ENCODE data around the gene RAB4A.
"Not testable (repeated sequence)": the region's sequence is repeated elsewhere in the genome, so short reads cannot be mapped to it uniquely, and the experiment has no call there.

RAB4A gene

DNA sequence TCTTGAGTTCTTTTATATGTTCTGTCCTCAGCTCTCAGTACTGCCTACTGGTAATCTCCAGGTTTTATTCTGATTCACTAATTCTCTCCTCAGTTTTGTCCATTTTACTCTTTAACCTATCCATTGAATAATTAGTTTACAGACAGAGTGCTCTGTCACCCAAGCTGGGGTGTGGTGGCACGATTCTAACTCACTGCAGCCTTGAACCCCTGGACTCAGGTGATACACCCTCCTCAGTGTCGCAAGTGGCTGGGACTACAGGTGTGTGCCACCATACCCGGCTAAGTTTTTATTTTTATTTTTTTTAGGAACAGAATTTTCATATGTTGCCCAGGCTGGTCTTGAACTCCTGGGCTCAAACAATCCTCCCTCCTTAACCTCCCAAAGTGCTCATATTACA is 14.0 kb downstream of the RAB4A start:
- no peak overlapping the region for H3K4me3 ChIP-seq (ENCODE audit: control insufficient read depth, low read depth, low read length)
- TF ChIP-seq, protein P1, sequence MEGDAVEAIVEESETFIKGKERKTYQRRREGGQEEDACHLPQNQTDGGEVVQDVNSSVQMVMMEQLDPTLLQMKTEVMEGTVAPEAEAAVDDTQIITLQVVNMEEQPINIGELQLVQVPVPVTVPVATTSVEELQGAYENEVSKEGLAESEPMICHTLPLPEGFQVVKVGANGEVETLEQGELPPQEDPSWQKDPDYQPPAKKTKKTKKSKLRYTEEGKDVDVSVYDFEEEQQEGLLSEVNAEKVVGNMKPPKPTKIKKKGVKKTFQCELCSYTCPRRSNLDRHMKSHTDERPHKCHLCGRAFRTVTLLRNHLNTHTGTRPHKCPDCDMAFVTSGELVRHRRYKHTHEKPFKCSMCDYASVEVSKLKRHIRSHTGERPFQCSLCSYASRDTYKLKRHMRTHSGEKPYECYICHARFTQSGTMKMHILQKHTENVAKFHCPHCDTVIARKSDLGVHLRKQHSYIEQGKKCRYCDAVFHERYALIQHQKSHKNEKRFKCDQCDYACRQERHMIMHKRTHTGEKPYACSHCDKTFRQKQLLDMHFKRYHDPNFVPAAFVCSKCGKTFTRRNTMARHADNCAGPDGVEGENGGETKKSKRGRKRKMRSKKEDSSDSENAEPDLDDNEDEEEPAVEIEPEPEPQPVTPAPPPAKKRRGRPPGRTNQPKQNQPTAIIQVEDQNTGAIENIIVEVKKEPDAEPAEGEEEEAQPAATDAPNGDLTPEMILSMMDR (conservative IDR thresholded peaks at IDR 0.05; ENCODE audit: control insufficient read depth, insufficient read depth, low read depth, low read length), result no peak
- no peak for DNase-seq (ENCODE audit: low read depth)

GRCh38 chr1:229285440-229285839 is 14.5 kb downstream of the RAB4A start:
- TF ChIP-seq, protein P1 (conservative IDR thresholded peaks at IDR 0.05; ENCODE audit: control insufficient read depth, insufficient read depth, low read depth, low read length), result no peak
- no peak overlapping the region for H3K4me3 ChIP-seq (ENCODE audit: control insufficient read depth, low read depth, low read length)
- no peak for DNase-seq (ENCODE audit: low read depth)

DNA sequence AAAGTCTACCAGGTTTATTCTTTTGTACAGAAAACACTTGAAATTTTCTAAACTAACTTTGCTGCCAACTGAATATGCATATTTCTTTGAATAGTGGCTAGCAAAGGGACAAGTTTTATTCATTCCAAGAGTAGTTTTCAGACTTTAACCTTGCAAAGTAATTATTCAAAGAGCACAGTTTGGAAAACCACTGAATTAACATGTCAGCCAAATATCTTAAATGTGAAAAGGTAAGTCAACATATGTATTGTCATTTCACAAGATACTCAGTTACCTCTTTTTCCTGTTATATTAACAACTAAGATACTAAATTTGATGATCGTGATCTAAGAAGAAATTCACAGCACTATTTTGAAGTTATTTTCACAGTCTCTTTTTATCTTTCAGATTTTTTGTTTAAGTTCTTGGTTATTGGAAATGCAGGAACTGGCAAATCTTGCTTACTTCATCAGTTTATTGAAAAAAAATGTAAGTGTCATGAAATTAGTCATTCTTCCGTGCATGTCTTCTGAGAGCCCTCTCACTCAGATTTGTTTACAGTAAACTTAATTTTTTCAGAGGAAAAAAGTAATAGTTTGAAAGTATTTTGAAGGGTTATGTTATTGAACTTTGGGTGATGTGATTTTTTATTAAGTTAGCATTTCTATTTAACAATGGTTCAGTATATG is 15.3 kb downstream of the RAB4A start:
- no peak for DNase-seq (ENCODE audit: low read depth)
- H3K4me3 ChIP-seq (ENCODE audit: control insufficient read depth, low read depth, low read length), result no peak overlapping the region
- TF ChIP-seq, protein P1 (conservative IDR thresholded peaks at IDR 0.05; ENCODE audit: control insufficient read depth, insufficient read depth, low read depth, low read length), result no peak

- DNase-seq (ENCODE audit: low read depth), result no peak
- H3K4me3 ChIP-seq (ENCODE audit: control insufficient read depth, low read depth, low read length), result no peak overlapping the region
- TF ChIP-seq, protein P1 (conservative IDR thresholded peaks at IDR 0.05; ENCODE audit: control insufficient read depth, insufficient read depth, low read depth, low read length), result no peak
These were observed 16.4 kb downstream of the RAB4A start for GRCh38 chr1:229287267-229287666.

DNA sequence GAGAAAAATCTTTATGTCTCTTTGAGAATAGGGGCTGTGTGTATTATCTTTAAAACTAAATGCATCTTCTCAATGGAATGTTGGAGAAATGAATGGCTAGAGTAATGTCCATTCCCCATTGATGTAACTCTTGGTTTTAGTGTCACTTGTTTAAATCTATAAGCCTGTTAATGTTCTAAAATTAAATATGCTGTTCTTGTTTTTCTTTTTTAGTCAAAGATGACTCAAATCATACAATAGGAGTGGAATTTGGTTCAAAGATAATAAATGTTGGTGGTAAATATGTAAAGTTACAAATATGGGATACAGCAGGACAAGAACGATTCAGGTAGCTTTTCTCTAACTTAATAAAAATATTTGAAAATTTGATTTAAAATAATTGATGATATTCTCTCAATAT is 17.6 kb downstream of the RAB4A start:
- TF ChIP-seq, protein P1 (conservative IDR thresholded peaks at IDR 0.05; ENCODE audit: control insufficient read depth, insufficient read depth, low read depth, low read length), result no peak
- DNase-seq (ENCODE audit: low read depth), result no peak
- no peak overlapping the region for H3K4me3 ChIP-seq (ENCODE audit: control insufficient read depth, low read depth, low read length)

DNA sequence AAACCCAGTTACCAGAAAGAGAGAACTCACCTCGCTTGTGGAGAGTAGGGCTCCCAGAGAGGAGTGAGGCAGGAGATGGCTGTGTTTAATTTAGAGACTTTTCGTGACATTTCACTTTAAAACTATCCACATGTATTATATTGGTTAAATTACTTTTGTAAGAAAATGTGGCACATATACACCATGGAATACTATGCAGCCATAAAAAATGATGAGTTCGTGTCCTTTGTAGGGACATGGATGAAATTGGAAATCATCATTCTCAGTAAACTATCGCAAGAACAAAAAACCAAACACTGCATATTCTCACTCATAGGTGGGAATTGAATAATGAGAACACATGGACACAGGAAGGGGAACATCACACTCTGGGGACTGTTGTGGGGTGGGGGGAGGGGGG is 20.8 kb downstream of the RAB4A start:
- DNase-seq (ENCODE audit: low read depth); H3K4me3 ChIP-seq (ENCODE audit: control insufficient read depth, low read depth, low read length): not testable (repeated sequence)

- TF ChIP-seq, protein P1 (conservative IDR thresholded peaks at IDR 0.05; ENCODE audit: control insufficient read depth, insufficient read depth, low read depth, low read length), result no peak
- H3K4me3 ChIP-seq (ENCODE audit: control insufficient read depth, low read depth, low read length), result no peak overlapping the region
- DNase-seq (ENCODE audit: low read depth), result no peak
These were observed 22.8 kb downstream of the RAB4A start for GRCh38 chr1:229293528-229294204.

All from fibroblast of mammary gland (primary cell).